Activated naive CD8-positive, alpha-beta T cell treated with anti-CD3 and anti-CD28 coated beads, Interleukin-2, amount 50 U/mL, for 16 hours (primary cell): ENCODE measurements around the gene PELI2.

Source experiments
- DNase-seq: peaks from one replicate; pipeline ENCODE4 v3.0.0-alpha.2; 2020; ENCODE audit warnings: low read depth, low spot score

Gene PELI2

GRCh38 chr14:56119201-56119981 lies 1.2 kb downstream of the PELI2 start:
- no peak for DNase-seq

DNA sequence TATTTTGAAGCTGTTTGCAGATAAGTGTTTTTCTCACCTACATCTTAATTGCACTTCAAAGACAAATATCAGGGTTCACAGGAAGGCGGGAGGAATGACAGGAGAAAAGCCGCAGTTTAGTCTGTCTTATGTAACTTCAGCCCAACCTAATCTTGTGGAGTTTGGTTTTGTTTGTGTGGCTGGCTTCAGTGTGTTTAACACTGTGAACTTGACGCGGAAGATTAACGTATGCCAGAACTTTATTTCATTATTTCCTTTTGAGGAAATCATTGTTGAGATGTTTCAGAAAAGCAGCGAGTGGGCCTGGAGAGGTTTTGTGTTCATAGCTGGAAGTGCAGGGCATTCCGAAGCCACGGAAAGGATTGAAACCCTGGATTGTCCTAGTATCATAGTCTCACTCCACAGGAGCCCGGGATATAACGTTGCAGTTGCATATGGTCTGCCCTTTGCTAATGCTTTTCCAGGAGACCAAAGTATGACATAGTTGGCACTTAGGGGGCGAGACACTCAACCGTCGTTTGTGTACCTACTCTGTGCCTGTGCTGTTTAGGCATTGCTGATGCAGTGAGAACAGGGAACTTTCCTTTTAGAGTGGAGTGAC lies 2.0 kb downstream of the PELI2 start:
- DNase-seq, result no peak

DNA sequence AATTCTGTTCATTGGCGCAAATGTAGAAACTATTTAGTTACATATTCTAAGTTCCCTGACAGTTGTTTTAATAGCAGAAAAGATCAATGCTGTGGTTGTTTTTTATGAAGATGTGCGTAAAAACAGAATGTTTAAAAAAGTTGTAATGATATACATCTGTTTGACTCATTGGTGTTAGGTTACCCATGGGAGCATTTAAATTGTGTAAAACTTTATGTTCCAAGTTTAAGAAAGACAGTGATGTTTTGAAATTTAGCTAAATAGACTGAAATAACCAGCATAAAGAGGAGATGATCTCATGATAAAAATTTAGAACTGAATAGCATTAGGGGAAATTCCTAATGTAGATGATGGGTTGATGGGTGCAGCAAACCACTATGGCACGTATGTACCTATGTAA lies 3.6 kb downstream of the PELI2 start:
- no peak for DNase-seq

- DNase-seq, result no peak
Observed at GRCh38 chr14:56122301-56122700, 4.1 kb downstream of the PELI2 start.

DNA sequence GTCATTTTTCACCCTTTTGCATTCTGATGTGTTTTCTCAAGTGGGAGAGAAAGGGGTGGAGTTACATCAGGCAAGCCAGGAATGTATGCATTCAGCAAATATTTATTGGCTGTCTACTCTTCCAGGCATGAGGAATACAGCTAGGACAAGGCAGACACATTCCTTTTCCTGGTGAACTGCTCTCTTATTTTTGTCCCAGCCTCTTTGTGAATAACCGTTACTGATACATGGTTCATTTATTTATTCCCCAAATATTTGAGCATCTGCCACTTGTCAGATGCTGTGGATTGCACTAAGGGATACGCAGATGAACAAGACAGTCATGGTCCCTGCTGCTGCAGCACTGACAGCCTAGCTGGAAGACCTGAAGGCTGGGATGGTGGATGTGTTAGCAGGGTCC lies 6.1 kb downstream of the PELI2 start:
- DNase-seq, result no peak

DNA sequence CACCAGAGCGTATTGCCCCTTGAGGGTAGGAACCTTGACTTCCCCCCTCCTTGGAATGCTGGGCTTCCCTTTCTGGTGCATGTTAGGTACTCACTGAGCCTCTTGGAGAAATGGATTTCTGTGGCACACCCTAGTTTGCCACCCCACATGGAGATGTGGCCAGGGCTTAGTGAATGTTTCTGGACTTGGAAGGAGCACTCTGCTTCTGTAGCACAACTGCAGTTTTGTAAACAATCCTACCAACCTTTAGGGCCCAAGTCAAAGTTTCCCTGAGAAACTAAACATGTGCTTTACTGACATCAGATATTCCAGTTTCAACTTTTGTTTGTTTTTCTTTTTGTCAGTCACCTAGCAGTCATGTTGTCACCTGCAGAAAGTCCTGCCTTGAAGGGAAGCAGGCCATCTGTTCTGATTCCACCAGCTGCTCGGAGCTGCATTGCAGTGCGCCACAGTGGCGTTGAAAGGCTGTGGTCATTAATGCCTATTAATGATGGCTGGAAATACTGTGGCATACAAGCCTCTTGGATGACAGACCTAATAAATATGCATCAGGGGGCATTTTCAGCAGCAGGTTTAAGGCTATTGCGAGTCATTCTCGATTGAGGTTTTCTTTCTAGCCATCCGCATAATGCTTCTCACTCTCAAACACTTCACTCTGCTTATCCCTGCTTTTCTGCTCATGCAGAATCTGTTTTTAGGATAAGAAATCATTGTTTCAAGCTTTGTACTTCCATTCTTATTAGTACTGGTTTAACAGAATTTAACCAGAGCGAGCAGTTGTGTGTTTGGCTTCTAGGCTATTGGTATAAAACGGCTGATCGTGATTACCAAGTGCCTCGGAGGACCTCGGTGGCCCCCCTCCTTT lies 7.8 kb downstream of the PELI2 start:
- DNase-seq, result no peak

DNA sequence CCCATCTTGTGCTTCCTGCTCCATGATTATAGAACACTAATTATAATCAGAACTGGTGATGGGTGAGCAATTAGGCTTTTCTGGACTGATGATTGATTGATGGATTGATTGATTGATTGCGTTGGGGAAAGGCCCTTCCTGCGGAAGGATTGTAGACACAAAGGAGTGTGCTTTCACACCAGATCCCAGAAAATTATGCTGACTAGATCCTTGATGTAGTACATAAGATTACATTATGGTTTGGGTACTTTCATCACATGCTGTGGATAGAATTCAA lies 8.4 kb downstream of the PELI2 start:
- DNase-seq, result no peak

DNA sequence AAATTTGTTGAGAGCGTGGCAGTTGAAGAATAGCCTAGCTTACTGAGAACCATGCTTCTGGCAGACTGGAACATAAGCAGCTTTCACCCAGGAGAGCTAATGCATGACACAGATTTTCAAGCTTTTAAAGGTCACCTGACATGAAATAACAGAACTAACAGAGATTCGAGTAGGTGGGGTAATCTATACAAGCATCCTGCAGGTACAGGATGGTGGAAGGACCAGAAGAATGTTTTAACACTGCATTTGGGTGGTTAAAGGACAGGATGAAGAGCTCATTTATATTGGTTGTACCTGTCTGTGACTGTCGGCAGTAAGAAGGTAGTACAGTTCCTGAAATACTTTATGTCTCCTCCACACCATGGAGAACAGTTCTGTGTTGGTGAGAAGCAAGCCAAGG lies 8.9 kb downstream of the PELI2 start:
- no peak for DNase-seq

GRCh38 chr14:56129092-56129491 lies 10.9 kb downstream of the PELI2 start:
- DNase-seq, result no peak

DNA sequence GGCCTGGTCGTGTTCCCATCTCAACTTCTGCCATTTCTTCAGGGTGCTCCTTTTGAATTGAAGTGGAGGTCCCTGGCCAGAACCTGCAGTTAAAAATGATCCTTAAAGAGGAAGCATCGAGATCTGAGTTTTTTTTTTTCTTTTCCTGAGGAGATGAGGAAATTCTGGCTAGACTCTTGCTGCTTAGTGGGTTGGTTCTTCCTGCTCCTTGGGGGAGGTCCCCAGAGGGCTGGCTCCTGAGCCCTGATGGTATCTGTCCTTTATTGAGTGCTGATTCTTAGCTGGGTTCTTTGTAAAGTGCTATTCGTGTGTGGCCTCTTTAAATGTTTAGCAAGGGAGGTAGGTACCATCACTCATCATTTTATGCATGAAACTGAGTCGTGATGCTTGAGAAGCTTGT lies 11.7 kb downstream of the PELI2 start:
- DNase-seq, result no peak

- no peak for DNase-seq
Observed at GRCh38 chr14:56131004-56131864, 13.0 kb downstream of the PELI2 start.

DNA sequence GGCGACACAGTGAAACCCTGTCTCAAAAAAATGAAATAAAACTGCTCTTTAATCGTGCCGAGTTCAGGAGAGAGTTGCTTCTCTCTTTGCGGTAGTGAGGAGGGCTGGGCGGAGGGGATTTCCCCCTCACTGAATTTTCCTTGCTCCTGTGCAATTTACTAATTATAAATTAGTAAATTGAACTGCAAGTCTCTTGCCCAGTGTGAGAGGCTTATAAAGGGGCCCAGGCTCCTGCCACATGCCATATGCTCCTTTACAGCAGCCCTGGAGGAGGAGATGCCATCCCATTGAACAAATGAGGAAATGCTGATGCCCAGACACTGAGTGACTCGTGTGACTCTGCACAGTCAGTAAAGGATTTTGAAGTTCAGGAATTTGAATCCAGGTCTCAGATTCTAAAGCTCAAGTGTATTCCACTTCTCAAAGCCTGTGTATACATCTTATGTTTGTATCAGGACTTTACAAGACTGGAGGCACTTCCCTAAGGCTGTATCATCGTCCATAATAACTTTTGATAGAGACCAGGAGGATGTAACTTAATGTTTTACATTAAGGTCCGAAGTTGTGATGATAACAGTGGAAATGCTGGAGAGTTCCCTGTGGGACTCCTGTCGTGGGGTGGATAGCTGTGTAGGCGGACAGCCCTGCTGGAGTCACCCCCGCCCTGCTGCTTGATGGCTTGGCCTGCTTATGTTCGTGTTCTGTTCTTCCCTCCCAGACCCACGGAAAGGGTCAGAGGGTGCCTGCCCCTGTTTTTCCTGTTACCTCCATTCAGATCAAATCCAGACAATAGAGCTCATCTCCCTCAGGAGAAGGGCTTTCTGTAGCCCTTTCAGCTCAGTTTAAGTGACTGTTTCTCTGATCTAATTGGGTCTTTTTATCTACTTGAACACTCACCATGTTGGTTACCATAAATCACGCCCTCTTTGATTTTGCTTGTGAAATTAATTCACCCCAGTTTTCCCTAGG lies 13.9 kb downstream of the PELI2 start:
- no peak for DNase-seq

DNA sequence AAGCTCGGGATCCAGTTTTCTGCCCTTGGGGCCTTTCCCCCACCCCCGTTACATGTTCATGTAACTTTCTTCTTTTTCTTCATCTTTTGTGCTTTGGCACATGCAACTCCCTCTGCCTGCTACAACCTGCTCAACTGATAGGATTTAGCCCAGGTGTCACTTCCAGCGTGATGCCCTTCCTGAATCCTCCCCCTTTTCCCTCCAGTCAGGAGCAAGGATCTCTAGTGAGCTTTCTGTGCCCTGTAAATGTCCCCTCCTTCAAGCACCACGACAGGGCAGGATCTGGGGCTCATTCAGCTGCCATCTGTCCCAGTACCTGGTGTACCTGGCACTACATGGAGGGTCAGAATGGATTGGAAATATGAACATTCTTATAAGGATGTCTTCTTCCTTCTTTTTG lies 15.3 kb downstream of the PELI2 start:
- no peak for DNase-seq

GRCh38 chr14:56135001-56135400 lies 16.8 kb downstream of the PELI2 start:
- DNase-seq, result no peak

DNA sequence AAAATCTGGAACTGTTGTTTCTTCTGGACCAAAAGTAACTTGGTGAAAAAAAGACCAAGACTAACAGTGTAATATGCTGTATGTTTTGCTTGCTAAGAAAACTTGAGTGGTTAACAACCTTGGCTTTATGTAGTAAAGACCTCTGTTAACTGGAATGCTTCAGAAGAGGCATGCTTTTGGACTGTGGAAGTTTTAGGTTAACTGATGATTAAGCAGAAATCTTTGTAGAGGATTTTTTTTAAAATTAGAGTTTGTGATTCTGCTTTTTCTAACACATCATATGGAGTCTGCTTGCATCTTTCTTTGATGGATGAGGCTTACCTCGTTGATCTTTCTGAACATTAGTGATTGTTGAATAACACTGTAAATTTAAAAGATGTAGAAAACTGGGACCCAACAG lies 17.5 kb downstream of the PELI2 start:
- DNase-seq, result no peak

DNA sequence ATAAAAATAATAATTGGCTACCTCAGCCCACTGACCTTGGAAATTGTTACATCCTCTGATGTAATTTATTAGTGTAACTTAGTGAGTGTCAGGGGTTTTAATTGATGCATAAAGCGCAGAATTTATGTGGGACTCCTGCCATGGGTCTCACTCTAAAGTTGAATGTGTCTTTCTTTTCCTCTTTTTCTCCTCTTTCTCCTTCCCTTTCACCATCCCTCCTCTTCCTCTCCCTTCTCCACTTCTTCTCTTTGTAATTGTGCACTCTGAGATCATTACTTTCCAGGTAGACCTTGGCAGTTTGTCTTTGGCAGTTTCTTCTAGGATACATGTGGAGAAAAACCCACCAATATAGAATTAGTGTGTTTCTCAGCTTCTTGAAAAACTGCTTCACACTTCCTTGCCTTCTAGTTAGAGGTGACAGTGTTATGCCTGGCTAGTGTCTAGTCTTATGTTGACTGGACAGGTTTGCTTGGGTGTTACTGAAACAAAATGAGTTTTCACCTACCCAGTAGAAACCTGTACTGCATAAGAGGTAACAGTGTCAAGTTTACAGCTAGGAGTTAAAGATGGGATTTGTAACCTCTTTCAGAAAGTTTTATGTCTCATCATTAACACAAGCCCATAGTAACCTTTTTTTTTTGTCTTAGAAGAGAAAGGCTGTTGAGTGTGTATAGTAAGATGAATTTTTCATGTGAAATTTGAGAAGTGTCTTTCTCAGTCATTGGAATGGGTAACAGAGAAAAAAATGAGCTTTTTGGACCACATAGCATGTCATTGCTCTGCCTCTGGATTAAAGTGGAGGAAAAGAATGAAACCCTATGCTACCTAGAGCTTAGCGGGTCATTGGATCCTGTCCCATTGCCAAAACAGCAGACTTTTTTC lies 18.6 kb downstream of the PELI2 start:
- no peak for DNase-seq

DNA sequence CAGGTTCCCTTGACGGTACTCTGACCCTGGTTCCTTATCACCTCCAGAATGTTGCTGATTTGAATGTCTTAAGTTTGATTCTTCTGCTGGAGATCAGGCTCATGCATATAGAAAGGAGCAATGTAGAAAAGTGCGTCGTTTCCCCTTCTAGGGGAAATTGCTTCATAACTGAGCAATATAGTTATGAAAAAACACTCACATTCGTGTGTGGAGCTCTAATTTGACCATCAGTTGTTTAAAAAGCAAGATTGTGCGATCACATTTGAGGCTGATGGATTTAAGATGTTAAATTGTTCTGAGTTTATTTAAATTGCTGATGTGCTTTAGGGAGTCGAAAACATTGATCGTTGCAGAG lies 19.2 kb downstream of the PELI2 start:
- DNase-seq, result no peak

DNA sequence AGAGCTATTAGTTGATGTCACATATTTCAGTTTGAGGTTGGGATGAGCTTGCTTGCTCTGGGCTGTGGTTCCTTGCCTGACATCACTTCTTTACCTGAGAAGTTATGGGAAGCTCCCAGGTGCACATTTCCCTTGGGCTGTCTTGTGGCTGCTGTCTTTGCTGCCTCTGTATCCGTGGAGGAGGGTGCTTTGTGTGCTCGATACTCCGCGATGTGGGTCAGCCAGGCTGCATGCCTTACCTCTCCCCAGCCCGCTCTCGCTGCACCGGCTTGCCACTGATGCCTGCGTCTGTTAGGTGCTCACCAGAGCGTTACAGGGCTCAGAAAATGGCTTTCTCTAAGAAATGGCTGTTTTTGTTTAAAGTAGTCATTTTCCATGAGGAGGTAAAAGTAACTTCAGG lies 19.6 kb downstream of the PELI2 start:
- DNase-seq, result no peak

GRCh38 chr14:56138928-56139327 lies 20.7 kb downstream of the PELI2 start:
- DNase-seq, result no peak

DNA sequence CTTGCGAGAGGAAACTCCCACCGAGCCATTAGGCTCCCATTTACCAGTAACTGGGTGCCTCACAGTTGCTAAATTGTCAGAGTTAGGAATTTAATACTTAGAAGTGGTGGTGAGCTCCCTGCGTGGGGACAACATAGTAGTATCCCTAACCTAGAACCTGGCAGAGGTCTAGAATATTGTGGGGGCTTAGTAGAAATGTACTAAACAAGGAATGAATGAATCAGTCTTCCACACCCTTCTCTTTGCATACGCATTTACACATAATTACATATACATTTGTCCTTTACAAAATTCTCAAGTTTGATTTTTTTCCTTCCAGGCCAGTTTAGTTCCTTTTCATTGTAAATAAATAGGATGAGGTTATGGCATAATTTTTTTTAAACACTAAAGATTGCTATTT lies 24.1 kb downstream of the PELI2 start:
- DNase-seq, result no peak
